A549 (cell line): ENCODE results near the gene UNC79. TPM values are rescaled to one million over a fixed set of nuclear protein-coding genes. Genes with fewer than 3 reads are reported as not detected.

ENCODE experiments used
- ATAC-seq, 2 experiments: fragments of 200-7000 bp in 1 of 2; fragments of >200 bp in 1 of 2; cut with Nextera tagmentation in 1 of 2; cut with Tn5 transposase in 1 of 2; 3 replicates each; pipeline versions ENCODE4 v1.8.0 to v1.9.1; 2018 to 2020; ENCODE audit warnings: mild to moderate bottlenecking in 1 of 2, moderate library complexity in 1 of 2
- CTCF ChIA-PET: fragments of 300-600 bp; sonication (Branson Sonifier 250); formaldehyde crosslinking; extraction: SDS; loops from one replicate; lab custom pipeline; 2021; ENCODE audit warnings: antibody characterized with exemption, inconsistent platforms; lab: Yijun Ruan, JAX
- POLR2A ChIA-PET: fragments of 350-600 bp; formaldehyde crosslinking; extraction: SDS; loops from one replicate; lab custom pipeline; 2021; ENCODE audit warnings: antibody characterized with exemption, inconsistent platforms; lab: Yijun Ruan, JAX
- DNase-seq, 2 experiments: peaks; one replicate each; pipeline versions ENCODE4 v3.0.0 to v3.0.0-alpha.2; 2011 to 2016; ENCODE audit warnings: low read depth in 1 of 2, low spot score in 1 of 2
- FAIRE-seq: peaks from 2 replicates; lab custom pipeline; 2011; peaks lifted over from hg19 to GRCh38; lab: Jason Lieb, UNC
- H3K27ac ChIP-seq, 2 experiments: fragments of >200 bp; sonication (Bioruptor Twin); formaldehyde crosslinking; 3 replicates each; pipeline ENCODE4 v1.5.1; 2016 to 2017
- H3K4me1 ChIP-seq: fragments of >200 bp; sonication (Bioruptor Twin); formaldehyde crosslinking; 3 replicates; pipeline ENCODE4 v1.6.1; 2016
- H3K4me2 ChIP-seq: fragments of >200 bp; sonication (Bioruptor Twin); formaldehyde crosslinking; 3 replicates; pipeline ENCODE4 v1.6.1; 2016
- H3K4me3 ChIP-seq: fragments of >200 bp; sonication (Bioruptor Twin); formaldehyde crosslinking; 3 replicates; pipeline ENCODE4 v1.5.1; 2016
- H3K9me3 ChIP-seq: fragments of >200 bp; sonication (Bioruptor Twin); formaldehyde crosslinking; 3 replicates; pipeline ENCODE4 v1.6.1; 2016
- ATOH8 ChIP-seq: fragments of 250-450 bp; sonication (Bioruptor Pico); IDR thresholded peaks from 2 replicates; pipeline ENCODE4 v1.5.0; 2020; ENCODE audit warnings: low read depth, mild to moderate bottlenecking, moderate library complexity
- BHLHE40 ChIP-seq: IDR thresholded peaks from 2 replicates; pipeline ENCODE4 v1.6.1; 2012; ENCODE audit warnings: low read depth, low read length, inconsistent platforms
- CBX8 ChIP-seq: fragments of 200-600 bp; sonication (generic); IDR thresholded peaks from 2 replicates; pipeline ENCODE4 v1.6.1; 2016
- CEBPB ChIP-seq, 2 experiments: fragments of >200 bp in 1 of 2; sonication (Bioruptor Twin) in 1 of 2; formaldehyde crosslinking in 1 of 2; IDR thresholded peaks; 2 replicates each; pipeline ENCODE4 v1.6.1; 2012 to 2016
- CHD2 ChIP-seq: fragments of 150-350 bp; IDR thresholded peaks from 2 replicates; pipeline ENCODE4 v1.6.1; 2014; ENCODE audit warnings: low read length; ENCODE audit not compliant: partially characterized antibody
- CHD4 ChIP-seq: fragments of 200-600 bp; sonication (generic); IDR thresholded peaks from 2 replicates; pipeline ENCODE4 v1.6.1; 2016; ENCODE audit warnings: antibody characterized with exemption, mild to moderate bottlenecking, borderline replicate concordance
- CTCF ChIP-seq: fragments of >200 bp; sonication (Bioruptor Twin); formaldehyde crosslinking; IDR thresholded peaks from 3 replicates; pipeline ENCODE4 v1.5.1; 2016
- EHMT2 ChIP-seq: fragments of 200-600 bp; sonication (generic); IDR thresholded peaks from 2 replicates; pipeline ENCODE4 v1.6.1; 2016; ENCODE audit warnings: antibody characterized with exemption, low read depth, mild to moderate bottlenecking, moderate library complexity
- EP300 ChIP-seq, 2 experiments: fragments of >200 bp; sonication (Bioruptor Twin); formaldehyde crosslinking; IDR thresholded peaks; 2 replicates in 1 of 2; 3 replicates in 1 of 2; pipeline ENCODE4 v1.6.1; 2016 to 2017
- ESRRA ChIP-seq: fragments of 150-350 bp; IDR thresholded peaks from 2 replicates; pipeline ENCODE4 v1.6.1; 2014; ENCODE audit warnings: mild to moderate bottlenecking, low read length, borderline replicate concordance
- FOSB ChIP-seq: fragments of 250-450 bp; sonication (Bioruptor Pico); IDR thresholded peaks from 2 replicates; pipeline ENCODE4 v1.5.0; 2020; ENCODE audit warnings: mild to moderate bottlenecking, moderate library complexity
- FOSL2 ChIP-seq, 2 experiments: fragments of 450-650 bp in 1 of 2; fragments of >200 bp in 1 of 2; sonication (Bioruptor Twin) in 1 of 2; formaldehyde crosslinking; IDR thresholded peaks; 2 replicates each; pipeline versions ENCODE4 v1.5.0 to v1.6.1; 2016 to 2020; ENCODE audit warnings: mild to moderate bottlenecking in 1 of 2, moderate library complexity in 1 of 2
- FOXS1 ChIP-seq: fragments of 250-450 bp; sonication (Bioruptor Pico); IDR thresholded peaks from 2 replicates; pipeline ENCODE4 v1.5.0; 2020; ENCODE audit warnings: mild to moderate bottlenecking, moderate library complexity
- HEYL ChIP-seq: fragments of 250-450 bp; sonication (Bioruptor Pico); IDR thresholded peaks from 2 replicates; pipeline ENCODE4 v1.8.0; 2021; ENCODE audit warnings: mild to moderate bottlenecking, moderate library complexity
- HMGXB4 ChIP-seq: fragments of 250-450 bp; sonication (Bioruptor Pico); IDR thresholded peaks from 2 replicates; pipeline ENCODE4 v1.5.0; 2021; ENCODE audit warnings: mild to moderate bottlenecking, moderate library complexity, borderline replicate concordance
- JUN ChIP-seq, 2 experiments: fragments of >200 bp; sonication (Bioruptor Twin); formaldehyde crosslinking; IDR thresholded peaks; 2 replicates in 1 of 2; 3 replicates in 1 of 2; pipeline ENCODE4 v1.6.1; 2016 to 2017
- JUNB ChIP-seq: fragments of >200 bp; sonication (Bioruptor Twin); formaldehyde crosslinking; IDR thresholded peaks from 2 replicates; pipeline ENCODE4 v1.6.1; 2016
- MAX ChIP-seq: IDR thresholded peaks from 2 replicates; pipeline ENCODE4 v1.6.1; 2012
- MAZ ChIP-seq: fragments of 150-350 bp; IDR thresholded peaks from 2 replicates; pipeline ENCODE4 v1.6.1; 2014; ENCODE audit warnings: antibody characterized with exemption, low read depth, low read length, borderline replicate concordance
- NFE2L2 ChIP-seq: fragments of 150-350 bp; conservative IDR thresholded peaks from 2 replicates; pipeline ENCODE4 v1.6.1; 2014; ENCODE audit warnings: low read length
- NPAS2 ChIP-seq: fragments of 250-450 bp; sonication (Bioruptor Pico); IDR thresholded peaks from 2 replicates; pipeline ENCODE4 v1.8.0; 2022; ENCODE audit warnings: mild to moderate bottlenecking, moderate library complexity, borderline replicate concordance
- NR3C1 ChIP-seq: fragments of >200 bp; sonication (Bioruptor Twin); formaldehyde crosslinking; IDR thresholded peaks from 3 replicates; pipeline ENCODE4 v1.6.1; 2017
- PBX3 ChIP-seq: IDR thresholded peaks from 2 replicates; pipeline ENCODE4 v1.6.1; 2012
- POLR2A ChIP-seq: IDR thresholded peaks from 2 replicates; pipeline ENCODE4 v1.6.1; 2012; ENCODE audit warnings: mild to moderate bottlenecking, low read length
- POLR2AphosphoS2 ChIP-seq: conservative IDR thresholded peaks from 2 replicates; pipeline ENCODE4 v1.6.1; 2012; ENCODE audit warnings: low read length, improper control_type of control experiment, inconsistent platforms
- RARB ChIP-seq: fragments of 250-450 bp; sonication (Bioruptor Pico); IDR thresholded peaks from 2 replicates; pipeline ENCODE4 v1.8.0; 2021; ENCODE audit warnings: mild to moderate bottlenecking, moderate library complexity
- SREBF2 ChIP-seq: fragments of 450-650 bp; IDR thresholded peaks from 2 replicates; pipeline ENCODE4 v1.6.1; 2014; ENCODE audit warnings: mild to moderate bottlenecking, moderate library complexity
- TFCP2L1 ChIP-seq: fragments of 250-450 bp; sonication (Bioruptor Pico); IDR thresholded peaks from 2 replicates; pipeline ENCODE4 v1.5.0; 2021; ENCODE audit warnings: mild to moderate bottlenecking
- ZC3H11A ChIP-seq: fragments of 450-650 bp; IDR thresholded peaks from 2 replicates; pipeline ENCODE4 v1.6.1; 2014; ENCODE audit warnings: antibody characterized with exemption, mild to moderate bottlenecking
- ZFP36 ChIP-seq: fragments of 450-650 bp; IDR thresholded peaks from 2 replicates; pipeline ENCODE4 v1.6.1; 2014; ENCODE audit warnings: borderline replicate concordance; ENCODE audit not compliant: partially characterized antibody
- ZNF302 ChIP-seq: fragments of 250-450 bp; sonication (Bioruptor Pico); IDR thresholded peaks from 2 replicates; pipeline ENCODE4 v1.9.0; 2021; ENCODE audit warnings: inconsistent platforms, mild to moderate bottlenecking, moderate library complexity
- ZSCAN20 ChIP-seq: fragments of 250-450 bp; sonication (Bioruptor Pico); IDR thresholded peaks from 2 replicates; pipeline ENCODE4 v1.8.0; 2022; ENCODE audit warnings: mild to moderate bottlenecking, moderate library complexity
- WGBS: methylation state at CpG from one replicate; pipeline ENCODE4 v1.1.6; 2017; ENCODE audit errors: missing lambda C conversion rate; 5-methylcytosine and 5-hydroxymethylcytosine counted together
- polyA plus RNA-seq, 4 experiments: library from polyadenylated mRNA; depleted of rRNA in 3 of 4; stranded (reverse); fragments of >200 nt; fragmentation: RNase III in 1 of 4; extraction: RNeasy Plus Mini Kit Qiagen cat#74134 plus additional on column Dnase treatment in 1 of 4; gene quantifications; 2 replicates in 3 of 4; 3 replicates in 1 of 4; pipeline ENCODE4 v1.2.3, GENCODE V29; 2011 to 2017

Gene UNC79
- polyA plus RNA-seq, 2 of the 4 experiments (the other 2 are of a cell fraction), result 0.01 TPM

- H3K4me3 ChIP-seq, result no peak overlapping the region
- 0 out of 3 replicates have a peak, but pooled peaks cover 4% of the 10 kb centered on the region for H3K9me3 ChIP-seq
- ChIA-PET POLR2A (no interaction called here), CTCF (interaction anchor here (1.7 kb wide), 1 partner anchor 32 kb away, joined by 6 read pairs; no protein-coding TSS in a partner anchor)
- 20% methylated on average over 5 of the region's 5 CpGs for WGBS
- TF ChIP-seq JUN (IDR thresholded peaks at IDR 0.05), result no peak
- no peak for TF ChIP-seq BHLHE40
- TF ChIP-seq FOSL2 (IDR thresholded peaks at IDR 0.05), result no peak
- no peak for TF ChIP-seq FOSL2 (CRISPR knock-in tag; IDR thresholded peaks at IDR 0.05)
- no peak for TF ChIP-seq CHD4
- TF ChIP-seq HMGXB4, result no peak
- no peak for TF ChIP-seq MAZ
- TF ChIP-seq ZSCAN20 (CRISPR knock-in tag), result no peak
- no peak for TF ChIP-seq HEYL (CRISPR knock-in tag)
- TF ChIP-seq MAX, result no peak
- TF ChIP-seq ZC3H11A, result no peak
- TF ChIP-seq FOXS1, result no peak
- TF ChIP-seq ATOH8, result no peak
- no peak for TF ChIP-seq ZNF302
- no peak for TF ChIP-seq JUNB
- TF ChIP-seq FOSB, result no peak
- no peak overlapping the region for H3K4me2 ChIP-seq
- H3K4me1 ChIP-seq, result no peaks in the 10 kb centered on the region
- ATAC-seq, result no peak
- no peak for DNase-seq
- FAIRE-seq, result no peak
- H3K27ac ChIP-seq, result no peak overlapping the region
Measured at GRCh38 chr14:93686268-93686667, 255.5 kb downstream of the UNC79 start.

GRCh38 chr14:93688239-93688666, 257.5 kb downstream of the UNC79 start:
- 0 out of 3 replicates have a peak, but pooled peaks cover 4% of the 10 kb centered on the region for H3K9me3 ChIP-seq
- no peak overlapping the region for H3K4me2 ChIP-seq
- POLR2A ChIA-PET, result no interaction called here
- CTCF ChIA-PET, result no interaction called here
- H3K4me3 ChIP-seq, result no peak overlapping the region
- H3K27ac ChIP-seq, result no peak overlapping the region
- TF ChIP-seq CTCF (no peak), ZFP36 (no peak), PBX3 (no peak), NPAS2 (CRISPR knock-in tag) (no peak), POLR2AphosphoS2 (no peak), NR3C1 (no peak), CBX8 (no peak), CEBPB (IDR thresholded peaks at IDR 0.05) (no peak), EP300 (IDR thresholded peaks at IDR 0.05) (no peak), JUNB (no peak), CHD2 (no peak), NFE2L2 (no peak), EHMT2 (no peak), RARB (CRISPR knock-in tag) (no peak), POLR2A (no peak), ESRRA (no peak), SREBF2 (no peak), ZC3H11A (no peak), TFCP2L1 (CRISPR knock-in tag) (no peak)
- no peak for ATAC-seq
- WGBS, result 2% methylated on average over 5 of the region's 5 CpGs
- no peaks in the 10 kb centered on the region for H3K4me1 ChIP-seq
- no peak for DNase-seq
- FAIRE-seq, result no peak
